HepG2 (cell line): ENCODE data around the gene HOXA9. TPM values are rescaled to one million over a fixed set of nuclear protein-coding genes. Genes with fewer than 3 reads are reported as not detected.

ENCODE experiments used
- ARNT2 ChIP-seq: sonication (generic); formaldehyde crosslinking; IDR thresholded peaks from 2 replicates; pipeline ENCODE4 v1.8.0; 2022; ENCODE audit warnings: mild to moderate bottlenecking, low read depth, missing genetic modification reagents, moderate library complexity
- ATM ChIP-seq: fragments of 450-650 bp; IDR thresholded peaks from 2 replicates; pipeline ENCODE4 v1.7.1; 2017; ENCODE audit warnings: mild to moderate bottlenecking, borderline replicate concordance
- CSRNP1 ChIP-seq: sonication (generic); formaldehyde crosslinking; IDR thresholded peaks from 2 replicates; pipeline ENCODE4 v1.8.1; 2023; ENCODE audit warnings: mild to moderate bottlenecking, missing genetic modification reagents
- FOXP1 ChIP-seq, 2 experiments: fragments of 450-650 bp in 1 of 2; IDR thresholded peaks; 2 replicates each; pipeline ENCODE4 v1.6.1; 2017 to 2018; ENCODE audit warnings: antibody characterized with exemption in 1 of 2
- IKZF4 ChIP-seq: sonication (generic); formaldehyde crosslinking; IDR thresholded peaks from 2 replicates; pipeline ENCODE4 v1.5.1; 2020; ENCODE audit warnings: borderline replicate concordance, mild to moderate bottlenecking, low read depth, missing genetic modification reagents; ENCODE audit errors: not compliant biosample characterization
- KAT7 ChIP-seq: IDR thresholded peaks from 2 replicates; pipeline ENCODE4 v1.6.1; 2018; ENCODE audit warnings: borderline replicate concordance, missing compliant biosample characterization
- MIER2 ChIP-seq: IDR thresholded peaks from 2 replicates; pipeline ENCODE4 v1.6.1; 2016; ENCODE audit warnings: missing biosample characterization, missing genetic modification reagents
- MTA3 ChIP-seq: sonication (generic); formaldehyde crosslinking; IDR thresholded peaks from 2 replicates; pipeline ENCODE4 v1.4.0; 2020; ENCODE audit warnings: missing genetic modification reagents
- NR0B2 ChIP-seq: sonication (generic); formaldehyde crosslinking; IDR thresholded peaks from 2 replicates; pipeline ENCODE4 v1.4.0; 2020; ENCODE audit warnings: mild to moderate bottlenecking, missing genetic modification reagents
- NR2F2 ChIP-seq: IDR thresholded peaks from 2 replicates; pipeline ENCODE4 v1.6.1; 2012; ENCODE audit warnings: low read depth, inconsistent platforms, borderline replicate concordance
- PHF21A ChIP-seq: sonication (generic); formaldehyde crosslinking; IDR thresholded peaks from 2 replicates; pipeline ENCODE4 v1.5.0; 2020; ENCODE audit warnings: mild to moderate bottlenecking, missing genetic modification reagents
- POLR2G ChIP-seq: fragments of 200-400 bp; formaldehyde crosslinking; IDR thresholded peaks from 2 replicates; pipeline ENCODE4 v1.6.1; 2018; ENCODE audit warnings: mild to moderate bottlenecking, low read depth, low read length, moderate library complexity
- SP2 ChIP-seq: sonication (generic); formaldehyde crosslinking; IDR thresholded peaks from 2 replicates; pipeline ENCODE4 v1.5.1; 2020; ENCODE audit warnings: mild to moderate bottlenecking, missing genetic modification reagents
- YEATS2 ChIP-seq: sonication (generic); formaldehyde crosslinking; IDR thresholded peaks from 2 replicates; pipeline ENCODE4 v1.4.0; 2020; ENCODE audit warnings: missing genetic modification reagents, borderline replicate concordance
- ZBTB25 ChIP-seq: IDR thresholded peaks from 2 replicates; pipeline ENCODE4 v1.6.1; 2018; ENCODE audit warnings: missing genetic modification reagents
- ZNF142 ChIP-seq: sonication (generic); formaldehyde crosslinking; IDR thresholded peaks from 2 replicates; pipeline ENCODE4 v1.4.0; 2020; ENCODE audit warnings: missing genetic modification reagents
- polyA plus RNA-seq, 8 experiments: library from polyadenylated mRNA; depleted of rRNA in 3 of 8; stranded (reverse) in 7 of 8; unstranded in 1 of 8; fragments of >200 nt; fragmentation: Illumina TruSeq in 4 of 8; extraction: Trizol in 4 of 8; gene quantifications; 2 replicates each; pipeline versions ENCODE4 v1.2.1 to v1.2.3, GENCODE V29; 2011 to 2016; ENCODE audit warnings: low read depth in 4 of 8, missing spikeins in 1 of 8, mixed read lengths in 1 of 8; ENCODE audit not compliant: insufficient read depth in 1 of 8
- total RNA-seq, 5 experiments: library from RNA; depleted of rRNA; stranded (reverse); fragments of >200 nt; fragmentation: Illumina TruSeq; extraction: Trizol; gene quantifications; 2 replicates each; pipeline ENCODE4 v1.2.3, GENCODE V29; 2016; ENCODE audit warnings: low read depth in 1 of 5

Gene HOXA9
- total and polyA plus RNA-seq, 2 of the 13 experiments (the other 11 are each of a cell fraction or from before 2014, with no cell fraction given): not detected

- no peak for TF ChIP-seq YEATS2
- no peak for TF ChIP-seq KAT7 (CRISPR knock-in tag)
- TF ChIP-seq ARNT2 (CRISPR knock-in tag): 0 out of 2 replicates have a peak, but pooled peaks have one; percentile 15
- TF ChIP-seq MIER2 (CRISPR knock-in tag): no peak
- no peak for TF ChIP-seq FOXP1 (IDR thresholded peaks at IDR 0.05)
- no peak for TF ChIP-seq FOXP1 (CRISPR knock-in tag; IDR thresholded peaks at IDR 0.05)
- 0 out of 2 replicates have a peak, but pooled peaks have one; percentile 19 for TF ChIP-seq NR0B2 (CRISPR knock-in tag)
- no peak for TF ChIP-seq MTA3 (CRISPR knock-in tag)
- TF ChIP-seq NR2F2: no peak
- TF ChIP-seq ATM: no peak
- TF ChIP-seq CSRNP1 (CRISPR knock-in tag): no peak
- TF ChIP-seq ZNF142: no peak
- TF ChIP-seq ZBTB25 (CRISPR knock-in tag): no peak
- no peak for TF ChIP-seq IKZF4
- TF ChIP-seq SP2 (CRISPR knock-in tag): no peak
- peak; percentile 35; the same call in 1 of the 2 replicates for TF ChIP-seq PHF21A (CRISPR knock-in tag)
- TF ChIP-seq POLR2G: no peak
Observed at GRCh38 chr7:27148031-27148755, 17.1 kb downstream of the HOXA9 start (continued).
